HepG2 (cell line): ENCODE data around the gene GMPPB. TPM values are rescaled to one million over a fixed set of nuclear protein-coding genes. Genes with fewer than 3 reads are reported as not detected.

ENCODE experiments used
- BRCA1 ChIP-seq: sonication (generic); formaldehyde crosslinking; IDR thresholded peaks from 2 replicates; pipeline ENCODE4 v1.4.0; 2020; ENCODE audit warnings: missing genetic modification reagents
- CHD2 ChIP-seq: IDR thresholded peaks from 2 replicates; pipeline ENCODE4 v1.6.1; 2011; ENCODE audit warnings: low read depth, low read length, improper control_type of control experiment
- GATA4 ChIP-seq: sonication (generic); IDR thresholded peaks from 2 replicates; pipeline ENCODE4 v1.6.1; 2016; ENCODE audit warnings: antibody characterized with exemption, low read depth, borderline replicate concordance
- IRX3 ChIP-seq: sonication (generic); formaldehyde crosslinking; IDR thresholded peaks from 2 replicates; pipeline ENCODE4 v1.8.1; 2023; ENCODE audit warnings: mild to moderate bottlenecking, low read depth, missing genetic modification reagents, borderline replicate concordance
- ISL2 ChIP-seq: sonication (generic); formaldehyde crosslinking; IDR thresholded peaks from 2 replicates; pipeline ENCODE4 v1.5.0; 2020; ENCODE audit warnings: missing genetic modification reagents
- RFX3 ChIP-seq: IDR thresholded peaks from 2 replicates; pipeline ENCODE4 v1.6.1; 2016; ENCODE audit warnings: missing biosample characterization, missing genetic modification reagents
- TAF1 ChIP-seq: sonication (generic); formaldehyde crosslinking; IDR thresholded peaks from 2 replicates; pipeline ENCODE4 v1.4.0; 2020; ENCODE audit warnings: missing genetic modification reagents
- ZBTB21 ChIP-seq: sonication (generic); formaldehyde crosslinking; IDR thresholded peaks from 2 replicates; pipeline ENCODE4 v1.4.0; 2020; ENCODE audit warnings: missing genetic modification reagents
- ZBTB7A ChIP-seq: sonication (generic); formaldehyde crosslinking; IDR thresholded peaks from 2 replicates; pipeline ENCODE4 v1.8.0; 2022; ENCODE audit warnings: mild to moderate bottlenecking, missing genetic modification reagents
- ZFX ChIP-seq: sonication (generic); formaldehyde crosslinking; IDR thresholded peaks from 2 replicates; pipeline ENCODE4 v1.4.0; 2020; ENCODE audit warnings: mild to moderate bottlenecking, low read depth, missing genetic modification reagents, moderate library complexity
- ZNF136 ChIP-seq: sonication (generic); formaldehyde crosslinking; IDR thresholded peaks from 2 replicates; pipeline ENCODE4 v1.8.1; 2022; ENCODE audit warnings: low read depth, mild to moderate bottlenecking, moderate library complexity, missing genetic modification reagents
- ZNF260 ChIP-seq: sonication (generic); formaldehyde crosslinking; IDR thresholded peaks from 2 replicates; pipeline ENCODE4 v1.4.0; 2020; ENCODE audit warnings: missing genetic modification reagents, low read depth, mild to moderate bottlenecking, borderline replicate concordance
- ZNF282 ChIP-seq: fragments of 450-650 bp; IDR thresholded peaks from 2 replicates; pipeline ENCODE4 v1.6.1; 2018; ENCODE audit not compliant: partially characterized antibody
- ZNF30 ChIP-seq: sonication (generic); formaldehyde crosslinking; IDR thresholded peaks from 2 replicates; pipeline ENCODE4 v1.5.0; 2020; ENCODE audit warnings: mild to moderate bottlenecking, missing genetic modification reagents
- ZNF468 ChIP-seq: sonication (generic); formaldehyde crosslinking; IDR thresholded peaks from 2 replicates; pipeline ENCODE4 v1.8.0; 2022; ENCODE audit warnings: mild to moderate bottlenecking, moderate library complexity, missing genetic modification reagents
- ZNF570 ChIP-seq: sonication (generic); formaldehyde crosslinking; IDR thresholded peaks from 2 replicates; pipeline ENCODE4 v1.4.0; 2020; ENCODE audit warnings: mild to moderate bottlenecking, missing genetic modification reagents, borderline replicate concordance
- polyA plus RNA-seq, 8 experiments: library from polyadenylated mRNA; depleted of rRNA in 3 of 8; stranded (reverse) in 7 of 8; unstranded in 1 of 8; fragments of >200 nt; fragmentation: Illumina TruSeq in 4 of 8; extraction: Trizol in 4 of 8; gene quantifications; 2 replicates each; pipeline versions ENCODE4 v1.2.1 to v1.2.3, GENCODE V29; 2011 to 2016; ENCODE audit warnings: low read depth in 4 of 8, missing spikeins in 1 of 8, mixed read lengths in 1 of 8; ENCODE audit not compliant: insufficient read depth in 1 of 8
- total RNA-seq, 5 experiments: library from RNA; depleted of rRNA; stranded (reverse); fragments of >200 nt; fragmentation: Illumina TruSeq; extraction: Trizol; gene quantifications; 2 replicates each; pipeline ENCODE4 v1.2.3, GENCODE V29; 2016; ENCODE audit warnings: low read depth in 1 of 5
- TF ChIP-seq, protein P1 (sequence below): sonication (generic); formaldehyde crosslinking; IDR thresholded peaks from 2 replicates; pipeline ENCODE4 v1.8.1; 2022; ENCODE audit warnings: low read depth, mild to moderate bottlenecking, missing genetic modification reagents
- TF ChIP-seq, protein P2 (sequence below): IDR thresholded peaks from 2 replicates; pipeline ENCODE4 v1.6.1; 2012; ENCODE audit warnings: inconsistent platforms
- TF ChIP-seq, protein P3 (sequence below): sonication (generic); formaldehyde crosslinking; IDR thresholded peaks from 2 replicates; pipeline ENCODE4 v1.5.0; 2020; ENCODE audit warnings: mild to moderate bottlenecking, low read depth, missing genetic modification reagents, borderline replicate concordance
- TF ChIP-seq, protein P4 (sequence below): sonication (generic); formaldehyde crosslinking; IDR thresholded peaks from 2 replicates; pipeline ENCODE4 v1.8.0; 2022; ENCODE audit warnings: mild to moderate bottlenecking, missing genetic modification reagents, moderate library complexity

Gene GMPPB
- total and polyA plus RNA-seq, 2 of the 13 experiments (the other 11 are each of a cell fraction or from before 2014, with no cell fraction given), result 6.5 to 23.1 TPM

DNA sequence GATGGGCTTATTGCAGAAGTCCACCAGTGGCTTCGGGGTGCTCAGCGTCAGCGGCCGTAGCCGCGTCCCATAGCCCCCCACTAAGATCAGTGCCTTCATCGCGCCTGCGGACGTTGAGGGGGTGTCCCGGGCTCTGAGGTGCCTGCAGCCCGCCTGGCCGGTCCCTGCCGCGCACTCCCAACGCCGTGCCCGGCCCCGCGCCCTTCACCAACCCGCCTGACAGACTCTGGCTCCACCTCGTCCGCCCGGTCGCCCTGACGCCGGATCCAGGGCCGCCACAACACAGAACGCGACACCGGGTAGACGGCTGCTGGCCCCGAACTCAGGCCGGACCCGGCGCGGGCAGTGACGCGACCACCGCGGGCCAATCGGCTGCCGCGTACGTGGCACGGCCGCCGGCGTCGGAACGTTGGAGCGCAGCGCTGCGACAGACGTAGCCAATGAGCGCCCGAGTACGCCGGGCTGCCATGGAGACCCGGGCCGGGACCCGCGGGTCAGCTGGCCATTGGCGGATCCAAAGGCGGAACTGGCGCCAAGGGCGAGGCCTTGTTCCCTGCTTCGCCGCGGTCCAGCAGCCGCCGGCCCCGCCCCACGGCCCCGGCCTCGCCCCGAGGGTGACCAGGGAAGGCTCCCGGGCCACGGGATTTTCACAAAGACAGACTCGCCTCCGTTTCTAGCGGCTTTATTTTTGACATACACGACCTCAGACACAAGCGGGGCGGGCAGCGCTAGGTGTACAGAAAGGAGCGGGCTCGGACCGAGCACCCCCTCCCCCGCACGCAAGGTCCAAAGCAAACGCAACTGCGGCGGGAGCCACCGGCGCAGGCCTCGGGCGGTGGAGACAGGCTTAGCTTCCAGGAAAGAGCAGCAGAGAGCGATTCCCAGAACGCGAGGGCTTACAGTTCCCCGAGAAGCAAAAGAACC, at the start of gene GMPPB (continued):
- TF ChIP-seq ZFX (peak; percentile 85), ZNF260 (CRISPR knock-in tag) (no peak), ZNF282 (no peak), ZNF30 (no peak), ZNF136 (CRISPR knock-in tag) (peak; percentile 76; the same call in 1 of the 2 replicates), BRCA1 (CRISPR knock-in tag) (no peak), ZNF468 (CRISPR knock-in tag) (peak; percentile 81; the same call in 1 of the 2 replicates), IRX3 (CRISPR knock-in tag) (peak; percentile 7; the same call in 1 of the 2 replicates), ISL2 (CRISPR knock-in tag) (no peak), CHD2 (no peak), TAF1 (CRISPR knock-in tag) (peak; percentile 63; the same call in 1 of the 2 replicates), ZBTB7A (CRISPR knock-in tag) (no peak), GATA4 (no peak), ZNF570 (CRISPR knock-in tag) (peak; percentile 47; the same call in 1 of the 2 replicates), ZBTB21 (CRISPR knock-in tag) (no peak), RFX3 (CRISPR knock-in tag) (peak; percentile 84)
- TF ChIP-seq, protein P1, sequence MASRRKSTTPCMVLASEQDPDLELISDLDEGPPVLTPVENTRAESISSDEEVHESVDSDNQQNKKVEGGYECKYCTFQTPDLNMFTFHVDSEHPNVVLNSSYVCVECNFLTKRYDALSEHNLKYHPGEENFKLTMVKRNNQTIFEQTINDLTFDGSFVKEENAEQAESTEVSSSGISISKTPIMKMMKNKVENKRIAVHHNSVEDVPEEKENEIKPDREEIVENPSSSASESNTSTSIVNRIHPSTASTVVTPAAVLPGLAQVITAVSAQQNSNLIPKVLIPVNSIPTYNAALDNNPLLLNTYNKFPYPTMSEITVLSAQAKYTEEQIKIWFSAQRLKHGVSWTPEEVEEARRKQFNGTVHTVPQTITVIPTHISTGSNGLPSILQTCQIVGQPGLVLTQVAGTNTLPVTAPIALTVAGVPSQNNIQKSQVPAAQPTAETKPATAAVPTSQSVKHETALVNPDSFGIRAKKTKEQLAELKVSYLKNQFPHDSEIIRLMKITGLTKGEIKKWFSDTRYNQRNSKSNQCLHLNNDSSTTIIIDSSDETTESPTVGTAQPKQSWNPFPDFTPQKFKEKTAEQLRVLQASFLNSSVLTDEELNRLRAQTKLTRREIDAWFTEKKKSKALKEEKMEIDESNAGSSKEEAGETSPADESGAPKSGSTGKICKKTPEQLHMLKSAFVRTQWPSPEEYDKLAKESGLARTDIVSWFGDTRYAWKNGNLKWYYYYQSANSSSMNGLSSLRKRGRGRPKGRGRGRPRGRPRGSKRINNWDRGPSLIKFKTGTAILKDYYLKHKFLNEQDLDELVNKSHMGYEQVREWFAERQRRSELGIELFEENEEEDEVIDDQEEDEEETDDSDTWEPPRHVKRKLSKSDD, result peak; percentile 49; the same call in 1 of the 2 replicates
- TF ChIP-seq, protein P2, sequence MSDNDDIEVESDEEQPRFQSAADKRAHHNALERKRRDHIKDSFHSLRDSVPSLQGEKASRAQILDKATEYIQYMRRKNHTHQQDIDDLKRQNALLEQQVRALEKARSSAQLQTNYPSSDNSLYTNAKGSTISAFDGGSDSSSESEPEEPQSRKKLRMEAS, result peak; percentile 33
- TF ChIP-seq, protein P3, sequence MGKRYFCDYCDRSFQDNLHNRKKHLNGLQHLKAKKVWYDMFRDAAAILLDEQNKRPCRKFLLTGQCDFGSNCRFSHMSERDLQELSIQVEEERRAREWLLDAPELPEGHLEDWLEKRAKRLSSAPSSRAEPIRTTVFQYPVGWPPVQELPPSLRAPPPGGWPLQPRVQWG, result no peak
- TF ChIP-seq, protein P4, sequence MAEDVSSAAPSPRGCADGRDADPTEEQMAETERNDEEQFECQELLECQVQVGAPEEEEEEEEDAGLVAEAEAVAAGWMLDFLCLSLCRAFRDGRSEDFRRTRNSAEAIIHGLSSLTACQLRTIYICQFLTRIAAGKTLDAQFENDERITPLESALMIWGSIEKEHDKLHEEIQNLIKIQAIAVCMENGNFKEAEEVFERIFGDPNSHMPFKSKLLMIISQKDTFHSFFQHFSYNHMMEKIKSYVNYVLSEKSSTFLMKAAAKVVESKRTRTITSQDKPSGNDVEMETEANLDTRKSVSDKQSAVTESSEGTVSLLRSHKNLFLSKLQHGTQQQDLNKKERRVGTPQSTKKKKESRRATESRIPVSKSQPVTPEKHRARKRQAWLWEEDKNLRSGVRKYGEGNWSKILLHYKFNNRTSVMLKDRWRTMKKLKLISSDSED (CRISPR knock-in tag), result 0 out of 2 replicates have a peak, but pooled peaks have one; percentile 63
